Astrocyte (in vitro differentiated cells and primary cell): ENCODE results near the gene SPNS3. TPM values are rescaled to one million over a fixed set of nuclear protein-coding genes. Genes with fewer than 3 reads are reported as not detected.

ENCODE experiments used
- DNase-seq: peaks from one replicate; pipeline ENCODE4 v3.0.0-alpha.2; 2010; ENCODE audit warnings: low read depth
- FAIRE-seq: peaks from 2 replicates; lab custom pipeline; 2011; peaks lifted over from hg19 to GRCh38; lab: Jason Lieb, UNC
- H2AFZ ChIP-seq: 2 replicates; pipeline ENCODE4 v1.6.0; 2012; ENCODE audit warnings: low read depth, low read length, inconsistent platforms
- H3K27ac ChIP-seq: 2 replicates; pipeline ENCODE4 v1.5.1; 2011; ENCODE audit warnings: low read depth, low read length, inconsistent platforms
- H3K27me3 ChIP-seq: 2 replicates; pipeline ENCODE4 v1.6.0; 2011; ENCODE audit warnings: low read length, inconsistent platforms; ENCODE audit not compliant: insufficient read depth
- H3K36me3 ChIP-seq: 2 replicates; pipeline ENCODE4 v1.5.1; 2011; ENCODE audit warnings: low read length, inconsistent platforms; ENCODE audit not compliant: insufficient read depth
- H3K4me1 ChIP-seq: 2 replicates; pipeline ENCODE4 v1.5.1; 2011; ENCODE audit warnings: low read length, inconsistent platforms; ENCODE audit not compliant: insufficient read depth
- H3K4me2 ChIP-seq: 2 replicates; pipeline ENCODE4 v1.6.0; 2012; ENCODE audit warnings: low read length, inconsistent platforms
- H3K4me3 ChIP-seq: 2 replicates; pipeline ENCODE4 v1.5.1; 2011; ENCODE audit warnings: low read depth, mild to moderate bottlenecking, low read length, inconsistent platforms; ENCODE audit not compliant: insufficient read depth
- H3K79me2 ChIP-seq: 2 replicates; pipeline ENCODE4 v1.6.0; 2012; ENCODE audit warnings: mild to moderate bottlenecking, low read length, inconsistent platforms; ENCODE audit not compliant: insufficient read depth
- H3K9ac ChIP-seq: 2 replicates; pipeline ENCODE4 v1.6.0; 2012; ENCODE audit warnings: mild to moderate bottlenecking, low read length, inconsistent platforms
- H3K9me3 ChIP-seq: 2 replicates; pipeline ENCODE4 v1.5.1; 2012; ENCODE audit warnings: low read depth, mild to moderate bottlenecking, low read length, inconsistent platforms; ENCODE audit not compliant: insufficient read depth
- H4K20me1 ChIP-seq: 2 replicates; pipeline ENCODE4 v1.6.0; 2012; ENCODE audit warnings: low read length, inconsistent platforms; ENCODE audit not compliant: insufficient read depth
- H3K27ac Mint-ChIP-seq: one replicate; pipeline ENCODE4 v1.8.0; 2021; ENCODE audit warnings: mild to moderate bottlenecking, mixed read lengths; ENCODE audit not compliant: unreplicated experiment
- H3K27me3 Mint-ChIP-seq: one replicate; pipeline ENCODE4 v1.8.0; 2021; ENCODE audit warnings: low read depth, mixed read lengths; ENCODE audit not compliant: unreplicated experiment
- H3K36me3 Mint-ChIP-seq: one replicate; pipeline ENCODE4 v1.8.0; 2021; ENCODE audit warnings: low read depth, mixed read lengths; ENCODE audit not compliant: unreplicated experiment
- H3K4me1 Mint-ChIP-seq: one replicate; pipeline ENCODE4 v1.8.0; 2021; ENCODE audit warnings: low read depth, mixed read lengths; ENCODE audit not compliant: unreplicated experiment
- H3K4me3 Mint-ChIP-seq: one replicate; pipeline ENCODE4 v1.8.0; 2021; ENCODE audit warnings: mild to moderate bottlenecking, moderate library complexity, mixed read lengths; ENCODE audit not compliant: unreplicated experiment
- H3K9me3 Mint-ChIP-seq: one replicate; pipeline ENCODE4 v1.8.0; 2021; ENCODE audit warnings: mild to moderate bottlenecking, mixed read lengths; ENCODE audit not compliant: unreplicated experiment
- CTCF ChIP-seq: IDR thresholded peaks from 2 replicates; pipeline ENCODE4 v1.5.1; 2011; ENCODE audit warnings: low read depth, mild to moderate bottlenecking, inconsistent platforms, low read length, moderate library complexity; ENCODE audit not compliant: insufficient read depth
- EZH2 ChIP-seq: IDR thresholded peaks from 2 replicates; pipeline ENCODE4 v1.6.1; 2012; ENCODE audit warnings: mild to moderate bottlenecking, low read length, inconsistent platforms; ENCODE audit not compliant: insufficient read depth
- total RNA-seq: library from RNA; stranded (reverse); gene quantifications from 2 replicates; pipeline ENCODE4 v1.2.1, GENCODE V29; 2021

The SPNS3 gene
- total RNA-seq, 1 donor from 2014 or later = not detected

DNA sequence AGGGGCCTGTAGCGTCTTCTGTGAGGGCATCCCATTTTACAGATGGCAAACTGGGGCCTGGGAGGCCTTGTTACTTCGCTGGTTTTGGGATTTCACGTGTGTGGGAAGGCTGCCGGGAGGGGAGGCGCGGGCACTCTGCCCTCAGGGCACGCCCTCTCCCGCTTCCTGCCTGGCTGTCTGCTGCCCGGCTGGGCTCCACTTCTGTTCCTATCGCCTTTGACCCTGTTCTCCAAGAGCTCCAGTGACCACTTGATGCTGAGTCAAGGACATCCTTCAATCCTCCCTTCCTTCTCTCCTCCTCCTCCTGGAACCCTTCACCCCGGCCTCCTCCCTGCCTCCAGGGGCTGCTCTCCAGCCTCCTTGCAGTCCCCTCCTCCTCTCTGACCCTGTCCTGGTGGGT, 16.0 kb downstream of the SPNS3 start:
- H3K27me3 Mint-ChIP-seq = peaks cover 60% of the 10 kb centered on the region
- no peak for DNase-seq
- H3K9me3 Mint-ChIP-seq = no peaks in the 10 kb centered on the region
- TF ChIP-seq CTCF (no peak), EZH2 (no peak)
- H3K36me3 Mint-ChIP-seq = no peaks in the 10 kb centered on the region
- Histone ChIP-seq H3K9me3 (no peaks in the 10 kb centered on the region), H3K36me3 (no peaks in the 10 kb centered on the region), H3K4me1 (no peaks in the 10 kb centered on the region), H3K9ac (no peak overlapping the region), H3K4me2 (no peak overlapping the region), H3K27ac (no peak overlapping the region), H4K20me1 (no peaks in the 10 kb centered on the region), H2AFZ (no peak overlapping the region), H3K4me3 (no peak overlapping the region), H3K27me3 (peaks cover 3% of the 10 kb centered on the region), H3K79me2 (no peaks in the 10 kb centered on the region)
- H3K4me3 Mint-ChIP-seq = no peak overlapping the region
- no peak for FAIRE-seq
- H3K4me1 Mint-ChIP-seq = peaks cover 2% of the 10 kb centered on the region
- no peak overlapping the region for H3K27ac Mint-ChIP-seq

DNA sequence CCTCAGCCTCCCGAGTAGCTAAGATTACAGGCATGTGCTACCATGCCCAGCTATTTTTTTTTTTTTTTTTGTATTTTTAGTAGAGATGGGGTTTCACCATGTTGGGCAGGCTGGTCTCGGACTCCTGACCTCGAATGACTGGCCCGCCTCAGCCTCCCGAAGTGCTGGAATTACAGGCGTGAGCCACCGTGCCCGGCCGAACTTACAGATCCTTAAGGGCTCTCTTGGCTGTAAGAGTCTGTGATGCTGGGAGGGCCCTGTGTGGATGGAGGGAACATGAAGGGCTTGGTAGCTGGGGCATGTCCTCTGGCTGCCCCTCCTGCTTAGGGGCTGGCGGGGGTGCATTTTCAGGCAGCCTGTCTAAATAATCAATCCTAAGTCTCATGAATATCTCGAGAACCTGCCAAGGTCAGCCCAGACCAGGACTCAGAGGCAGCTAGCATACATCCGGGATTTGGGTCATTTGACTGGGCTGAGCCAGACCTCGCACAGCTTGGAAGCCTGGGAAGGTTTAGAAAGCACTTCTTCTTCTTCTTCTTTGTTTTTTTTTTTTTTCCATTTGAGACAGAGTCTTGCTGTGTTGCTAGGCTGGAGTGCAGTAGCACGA, 17.1 kb downstream of the SPNS3 start:
- H3K27me3 Mint-ChIP-seq = peaks cover 67% of the 10 kb centered on the region
- peaks cover 2% of the 10 kb centered on the region for H3K4me1 Mint-ChIP-seq
- Histone ChIP-seq H3K9ac (no peak overlapping the region), H3K79me2 (no peaks in the 10 kb centered on the region), H3K4me1 (no peaks in the 10 kb centered on the region), H2AFZ (no peak overlapping the region), H3K27me3 (peaks cover 3% of the 10 kb centered on the region), H3K4me3 (no peak overlapping the region), H3K4me2 (no peak overlapping the region), H4K20me1 (no peaks in the 10 kb centered on the region), H3K9me3 (no peaks in the 10 kb centered on the region), H3K27ac (no peak overlapping the region), H3K36me3 (no peaks in the 10 kb centered on the region)
- FAIRE-seq (no peak), DNase-seq (no peak)
- no peak overlapping the region for H3K4me3 Mint-ChIP-seq
- H3K9me3 Mint-ChIP-seq = no peaks in the 10 kb centered on the region
- H3K36me3 Mint-ChIP-seq = no peaks in the 10 kb centered on the region
- H3K27ac Mint-ChIP-seq = no peak overlapping the region
- TF ChIP-seq CTCF (no peak), EZH2 (no peak)

DNA sequence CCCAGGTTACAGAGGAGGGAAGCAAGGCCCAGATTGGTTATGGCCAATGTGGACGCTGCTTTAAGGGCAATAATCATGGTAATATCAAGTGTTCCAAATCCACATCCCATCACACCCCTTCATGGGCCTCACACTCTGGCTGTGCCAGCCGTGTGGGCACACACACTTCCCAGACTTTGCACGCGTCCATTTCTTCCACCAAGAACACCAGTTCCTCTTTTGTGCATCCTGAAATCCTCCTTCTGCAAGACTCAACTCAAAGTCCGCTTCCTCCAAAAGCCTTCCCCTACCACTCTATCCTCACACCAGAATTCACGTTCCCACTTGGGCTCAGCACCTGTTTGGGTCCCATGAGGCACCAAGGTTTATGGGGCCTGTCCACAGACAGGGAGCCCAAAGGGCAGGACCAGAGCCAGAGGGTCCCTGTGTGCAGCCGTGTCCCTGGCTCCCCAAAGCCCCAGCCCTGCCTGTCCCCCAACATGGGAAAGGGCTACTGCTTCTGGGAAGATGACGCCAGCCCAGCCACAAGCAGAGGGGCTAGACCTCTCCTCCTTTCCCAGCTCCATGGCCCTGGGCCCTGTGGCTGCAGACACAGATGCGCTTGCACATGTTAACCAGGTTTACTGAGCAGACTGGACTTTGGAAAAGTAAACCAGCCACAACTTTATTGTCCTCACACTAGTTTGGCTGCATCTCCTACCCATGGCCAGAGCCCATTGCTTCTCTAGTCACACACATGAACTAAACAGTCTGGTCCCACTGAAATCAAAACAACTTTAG, 20.3 kb downstream of the SPNS3 start:
- H3K9me3 Mint-ChIP-seq = peaks cover 1% of the 10 kb centered on the region
- Histone ChIP-seq H3K27ac (no peak overlapping the region), H3K4me3 (no peak overlapping the region), H3K9me3 (no peaks in the 10 kb centered on the region), H3K36me3 (no peaks in the 10 kb centered on the region), H3K9ac (no peak overlapping the region), H3K4me1 (no peaks in the 10 kb centered on the region), H4K20me1 (no peaks in the 10 kb centered on the region), H3K4me2 (no peak overlapping the region), H3K79me2 (no peaks in the 10 kb centered on the region), H3K27me3 (peaks cover 3% of the 10 kb centered on the region), H2AFZ (no peak overlapping the region)
- FAIRE-seq (no peak), DNase-seq (no peak)
- no peak overlapping the region for H3K4me3 Mint-ChIP-seq
- H3K27me3 Mint-ChIP-seq = peaks cover 59% of the 10 kb centered on the region
- H3K4me1 Mint-ChIP-seq = no peaks in the 10 kb centered on the region
- H3K27ac Mint-ChIP-seq = no peak overlapping the region
- no peak for TF ChIP-seq EZH2
- no peak for TF ChIP-seq CTCF
- no peaks in the 10 kb centered on the region for H3K36me3 Mint-ChIP-seq
